Aorta (tissue), 5 donors: Measurements from ENCODE around the gene CLDN6. TPM values are rescaled to one million over a fixed set of nuclear protein-coding genes. Genes with fewer than 3 reads are reported as not detected.

Source experiments
- ATAC-seq: fragments of 200-7000 bp; cut with Tn5 transposase; one replicate; pipeline ENCODE4 v1.9.1; 2022; ENCODE audit warnings: moderate library complexity; ENCODE audit not compliant: low FRiP score
- DNase-seq, 2 donors: peaks; one replicate each; pipeline ENCODE4 v3.0.0-alpha.2; 2020
- H3K27ac ChIP-seq, 2 donors: one replicate each; pipeline ENCODE4 v1.5.1; 2013; ENCODE audit warnings: low read length in 2 of 2, mild to moderate bottlenecking in 2 of 2, moderate library complexity in 2 of 2, control low read depth in 1 of 2, inconsistent platforms in 1 of 2, low read depth in 1 of 2
- H3K27me3 ChIP-seq, 2 donors: one replicate each; pipeline ENCODE4 v1.6.1; 2013; ENCODE audit warnings: control low read depth in 1 of 2, low read length in 1 of 2, mild to moderate bottlenecking in 1 of 2, moderate library complexity in 1 of 2; ENCODE audit not compliant: insufficient read depth in 2 of 2, control insufficient read depth in 1 of 2
- H3K36me3 ChIP-seq, 2 donors: one replicate each; pipeline ENCODE4 v1.6.1; 2013; ENCODE audit warnings: control low read depth in 1 of 2, low read length in 1 of 2, mild to moderate bottlenecking in 1 of 2; ENCODE audit not compliant: insufficient read depth in 2 of 2, control insufficient read depth in 1 of 2
- H3K4me1 ChIP-seq, 2 donors: one replicate each; pipeline ENCODE4 v1.6.1; 2013; ENCODE audit warnings: low read length in 2 of 2, control low read depth in 1 of 2, mild to moderate bottlenecking in 1 of 2, moderate library complexity in 1 of 2; ENCODE audit not compliant: insufficient read depth in 2 of 2, control insufficient read depth in 1 of 2
- H3K4me3 ChIP-seq, 2 donors: one replicate each; pipeline ENCODE4 v1.5.1; 2013; ENCODE audit warnings: low read length in 2 of 2, control low read depth in 1 of 2, mild to moderate bottlenecking in 1 of 2
- H3K9me3 ChIP-seq: one replicate; pipeline ENCODE4 v1.6.1; 2013; ENCODE audit warnings: mild to moderate bottlenecking, low read length; ENCODE audit not compliant: control insufficient read depth
- WGBS, 2 donors: extraction: QIAGEN DNeasy Blood & Tissue Kit; methylation state at CpG; one replicate each; pipeline ENCODE4 v1.1.7; 2013; 5-methylcytosine and 5-hydroxymethylcytosine counted together
- intact Hi-C, 2 donors: fragments of 100-400 bp; cut with DNase I; formaldehyde crosslinking; loops; one replicate each; pipeline versions ENCODE4 v1.14.2 to v1.15.0; 2022
- polyA plus RNA-seq, 2 donors: library from polyadenylated mRNA; stranded (reverse); fragments of 200-250 nt; gene quantifications; one replicate each; pipeline ENCODE4 v1.2.3, GENCODE V29; 2013
- total RNA-seq, 2 donors: library from RNA; stranded (reverse); fragmentation: NEBNext Ultra II Directional; extraction: Animal tissue kit (Norgen Biotek cat#: 25700); gene quantifications; one replicate each; pipeline ENCODE4 v1.2.1, GENCODE V29; 2021
- donor health status: healthy with polysubstance abuse.
- donor health status: Bipolar disorder and iron deficiency.
- donor health status: DM: no; HTN: no; CAD: no.
- donor health status: DM: no; HTN: no; CAD: no.
- donor health status: DM: yes; HTN: yes; CAD: no.

Gene CLDN6
- total and polyA plus RNA-seq, 4 donors, result not detected

GRCh38 chr16:3004319-3004718 lies 13.7 kb downstream of the CLDN6 start:
- H3K36me3 ChIP-seq, result no peaks in the 10 kb centered on the region
- H3K4me1 ChIP-seq, result no peaks in the 10 kb centered on the region
- ATAC-seq (no peak), DNase-seq (no peak)
- intact Hi-C loops, result no loop called here
- peak overlapping the region in 1 of 2 donors; percentile 36 for H3K4me3 ChIP-seq
- no peak overlapping the region for H3K27ac ChIP-seq
- no peaks in the 10 kb centered on the region for H3K9me3 ChIP-seq
- 0 to 1% methylated on average over 25 to 67 of the region's 67 CpGs for WGBS, 2 donors
- no peaks in the 10 kb centered on the region for H3K27me3 ChIP-seq

GRCh38 chr16:3003582-3004270 lies 14.3 kb downstream of the CLDN6 start:
- ATAC-seq, result peak; percentile 99
- 8 to 11% methylated on average over 42 to 58 of the region's 58 CpGs for WGBS, 2 donors
- peak; percentile 98 for DNase-seq
- H3K36me3 ChIP-seq, result no peaks in the 10 kb centered on the region
- intact Hi-C loops, result no loop called here
- no peaks in the 10 kb centered on the region for H3K27me3 ChIP-seq
- H3K9me3 ChIP-seq, result no peaks in the 10 kb centered on the region
- no peak overlapping the region for H3K27ac ChIP-seq
- peak overlapping the region in 1 of 2 donors; percentile 36 for H3K4me3 ChIP-seq
- H3K4me1 ChIP-seq, result no peaks in the 10 kb centered on the region

- ATAC-seq, result no peak
- H3K4me1 ChIP-seq, result no peaks in the 10 kb centered on the region
- 76 to 80% methylated on average over 12 of the region's 12 CpGs for WGBS, 2 donors
- no peaks in the 10 kb centered on the region for H3K36me3 ChIP-seq
- no peak for DNase-seq
- H3K27ac ChIP-seq, result no peak overlapping the region
- H3K9me3 ChIP-seq, result no peaks in the 10 kb centered on the region
- H3K27me3 ChIP-seq, result no peaks in the 10 kb centered on the region
- no peak overlapping the region for H3K4me3 ChIP-seq
- intact Hi-C loops, result no loop called here
Observed at GRCh38 chr16:3001316-3001715, 16.7 kb downstream of the CLDN6 start.

- 80 to 89% methylated on average over 4 of the region's 4 CpGs for WGBS, 2 donors
- Histone ChIP-seq H3K27ac (no peak overlapping the region), H3K36me3 (no peaks in the 10 kb centered on the region), H3K4me1 (no peaks in the 10 kb centered on the region), H3K9me3 (no peaks in the 10 kb centered on the region), H3K27me3 (no peaks in the 10 kb centered on the region), H3K4me3 (no peak overlapping the region)
- no peak for ATAC-seq
- DNase-seq, result no peak
- intact Hi-C loops, result no loop called here
Observed at GRCh38 chr16:3000540-3000939, 17.4 kb downstream of the CLDN6 start.

GRCh38 chr16:2999929-3000328 lies 18.1 kb downstream of the CLDN6 start:
- no peaks in the 10 kb centered on the region for H3K9me3 ChIP-seq
- DNase-seq, result no peak
- no peaks in the 10 kb centered on the region for H3K4me1 ChIP-seq
- H3K27me3 ChIP-seq, result no peaks in the 10 kb centered on the region
- ATAC-seq, result no peak
- H3K4me3 ChIP-seq, result no peak overlapping the region
- intact Hi-C loops, result no loop called here
- H3K27ac ChIP-seq, result no peak overlapping the region
- 88 to 91% methylated on average over 5 to 6 of the region's 6 CpGs for WGBS, 2 donors
- H3K36me3 ChIP-seq, result no peaks in the 10 kb centered on the region

- Histone ChIP-seq H3K4me1 (no peaks in the 10 kb centered on the region), H3K9me3 (no peaks in the 10 kb centered on the region), H3K27ac (no peak overlapping the region), H3K27me3 (no peaks in the 10 kb centered on the region), H3K36me3 (no peaks in the 10 kb centered on the region), H3K4me3 (no peak overlapping the region)
- ATAC-seq (no peak), DNase-seq (no peak)
- 74 to 81% methylated on average over 13 of the region's 13 CpGs for WGBS, 2 donors
- intact Hi-C loops, result no loop called here
Observed at GRCh38 chr16:2996298-2996697, 21.7 kb downstream of the CLDN6 start.

- no peaks in the 10 kb centered on the region for H3K36me3 ChIP-seq
- WGBS, 2 donors, result 88 to 92% methylated on average over 14 of the region's 14 CpGs
- no peak overlapping the region for H3K27ac ChIP-seq
- ATAC-seq (no peak), DNase-seq (no peak)
- H3K4me1 ChIP-seq, result no peaks in the 10 kb centered on the region
- intact Hi-C loops, result no loop called here
- no peaks in the 10 kb centered on the region for H3K27me3 ChIP-seq
- H3K9me3 ChIP-seq, result no peaks in the 10 kb centered on the region
- no peak overlapping the region for H3K4me3 ChIP-seq
Observed at GRCh38 chr16:2992383-2993081, 25.5 kb downstream of the CLDN6 start.

GRCh38 chr16:2991566-2992261 lies 26.3 kb downstream of the CLDN6 start:
- Histone ChIP-seq H3K9me3 (no peaks in the 10 kb centered on the region), H3K27ac (no peak overlapping the region), H3K4me1 (no peaks in the 10 kb centered on the region), H3K4me3 (no peak overlapping the region), H3K27me3 (no peaks in the 10 kb centered on the region), H3K36me3 (no peaks in the 10 kb centered on the region)
- 90 to 92% methylated on average over 12 of the region's 12 CpGs for WGBS, 2 donors
- DNase-seq, result no peak
- ATAC-seq, result no peak
- intact Hi-C loops, result no loop called here
